Caco-2 (cell line): ENCODE measurements around the gene FXYD5. TPM values are rescaled to one million over a fixed set of nuclear protein-coding genes. Genes with fewer than 3 reads are reported as not detected.

ENCODE experiments used
- BruUV-seq: library from RNA; stranded (reverse); fragments of 400-500 nt; replicated peaks from 2 replicates; lab custom pipeline; 2021; lab: Mats Ljungman, UMichigan
- CTCF ChIA-PET: fragments of 300-600 bp; sonication (Branson Sonifier 250); formaldehyde crosslinking; loops from one replicate; lab custom pipeline; 2022; ENCODE audit warnings: antibody characterized with exemption; lab: Charles Lee
- POLR2A ChIA-PET: fragments of 300-600 bp; sonication (Branson Sonifier 250); formaldehyde crosslinking; loops from one replicate; lab custom pipeline; 2022; ENCODE audit warnings: antibody characterized with exemption; lab: Charles Lee
- DNase-seq, 2 experiments: peaks; one replicate each; pipeline versions ENCODE4 v3.0.0 to v3.0.0-alpha.2; 2020 to 2022
- H3K27me3 ChIP-seq: replicated peaks from 2 replicates; pipeline ENCODE4 v1.6.0; 2011; ENCODE audit warnings: low read length; ENCODE audit not compliant: control insufficient read depth, insufficient read depth
- H3K36me3 ChIP-seq: 2 replicates; pipeline ENCODE4 v1.5.1; 2011; ENCODE audit warnings: low read length; ENCODE audit not compliant: control insufficient read depth, insufficient read depth
- H3K4me1 ChIP-seq: fragments of 250-450 bp; sonication (Bioruptor Pico); 2 replicates; pipeline ENCODE4 v1.5.1; 2020; ENCODE audit warnings: mild to moderate bottlenecking
- H3K4me3 ChIP-seq: 2 replicates; pipeline ENCODE4 v1.5.1; 2011; ENCODE audit warnings: low read depth, mild to moderate bottlenecking, control low read depth, low read length
- H3K9me3 ChIP-seq: fragments of 250-450 bp; sonication (Bioruptor Pico); 2 replicates; pipeline ENCODE4 v1.5.1; 2020; ENCODE audit warnings: mild to moderate bottlenecking, moderate library complexity
- H3K27ac Mint-ChIP-seq: one replicate; pipeline ENCODE4 v1.8.0; 2022; ENCODE audit warnings: mixed read lengths; ENCODE audit not compliant: unreplicated experiment
- H3K27me3 Mint-ChIP-seq: one replicate; pipeline ENCODE4 v1.8.0; 2022; ENCODE audit warnings: mixed read lengths; ENCODE audit not compliant: insufficient read depth, unreplicated experiment
- H3K36me3 Mint-ChIP-seq: one replicate; pipeline ENCODE4 v1.8.0; 2022; ENCODE audit warnings: mild to moderate bottlenecking, mixed read lengths; ENCODE audit not compliant: insufficient read depth, unreplicated experiment
- H3K4me1 Mint-ChIP-seq: one replicate; pipeline ENCODE4 v1.8.0; 2022; ENCODE audit warnings: low read depth, mixed read lengths; ENCODE audit not compliant: unreplicated experiment
- H3K4me3 Mint-ChIP-seq: one replicate; pipeline ENCODE4 v1.8.0; 2022; ENCODE audit warnings: mild to moderate bottlenecking, moderate library complexity, mixed read lengths; ENCODE audit not compliant: unreplicated experiment
- H3K9me3 Mint-ChIP-seq: one replicate; pipeline ENCODE4 v1.8.0; 2022; ENCODE audit warnings: mixed read lengths; ENCODE audit not compliant: unreplicated experiment
- CTCF ChIP-seq, 2 experiments: fragments of 200-600 bp in 1 of 2; IDR thresholded peaks; 1 replicate in 1 of 2; 2 replicates in 1 of 2; pipeline versions ENCODE4 v1.5.1 to v1.8.0; 2011 to 2022; ENCODE audit warnings: antibody characterized with exemption in 1 of 2, control low read depth in 1 of 2, inconsistent platforms in 1 of 2, low read depth in 1 of 2, low read length in 1 of 2, mild to moderate bottlenecking in 1 of 2, moderate library complexity in 1 of 2; ENCODE audit not compliant: insufficient read depth in 1 of 2, severe bottlenecking in 1 of 2, unreplicated experiment in 1 of 2
- intact Hi-C: fragments of 100-400 bp; cut with micrococcal nuclease; formaldehyde crosslinking; loops from one replicate; pipeline ENCODE4 v1.10.0; 2022; ENCODE audit not compliant: unreplicated experiment
- total RNA-seq: library from RNA; stranded (reverse); gene quantifications from 2 replicates; pipeline ENCODE4 v1.2.3, GENCODE V29; 2022

FXYD5 gene
- total RNA-seq, 1 experiment from 2014 or later = 20.4 TPM

GRCh38 chr19:35176181-35176570, 21.6 kb downstream of the FXYD5 start:
- Mint-ChIP-seq H3K4me3 (no peak overlapping the region), H3K27me3 (no peaks in the 10 kb centered on the region), H3K27ac (no peak overlapping the region), H3K4me1 (no peaks in the 10 kb centered on the region), H3K36me3 (no peaks in the 10 kb centered on the region), H3K9me3 (peaks cover 29% of the 10 kb centered on the region)
- no peak overlapping the region for H3K4me3 ChIP-seq
- TF ChIP-seq CTCF (IDR thresholded peaks at IDR 0.05; ENCODE audit: insufficient read depth in 1 of 2, low read depth in 1 of 2, low read length in 1 of 2, severe bottlenecking in 1 of 2, unreplicated experiment in 1 of 2) = no peak
- H3K9me3 ChIP-seq = peaks cover 14% of the 10 kb centered on the region
- BruUV-seq = no TSS peak
- intact Hi-C loops = no loop called here
- ChIA-PET CTCF (no interaction called here), POLR2A (no interaction called here)
- H3K27me3 ChIP-seq = no peaks in the 10 kb centered on the region
- H3K36me3 ChIP-seq = no peaks in the 10 kb centered on the region
- H3K4me1 ChIP-seq = peaks cover 6% of the 10 kb centered on the region; the same call in 1 of the 2 replicates
- no peak for DNase-seq

GRCh38 chr19:35177377-35178274, 23.1 kb downstream of the FXYD5 start:
- no peak overlapping the region for H3K4me3 ChIP-seq
- intact Hi-C loops = no loop called here
- H3K4me1 ChIP-seq = peaks cover 6% of the 10 kb centered on the region; the same call in 1 of the 2 replicates
- H3K27ac Mint-ChIP-seq = no peak overlapping the region
- H3K36me3 Mint-ChIP-seq = no peaks in the 10 kb centered on the region
- H3K4me3 Mint-ChIP-seq = no peak overlapping the region
- no peaks in the 10 kb centered on the region for H3K27me3 Mint-ChIP-seq
- H3K9me3 ChIP-seq = peaks cover 14% of the 10 kb centered on the region
- no peaks in the 10 kb centered on the region for H3K27me3 ChIP-seq
- H3K4me1 Mint-ChIP-seq = no peaks in the 10 kb centered on the region
- ChIA-PET POLR2A (no interaction called here), CTCF (no interaction called here)
- H3K36me3 ChIP-seq = no peaks in the 10 kb centered on the region
- no peak for TF ChIP-seq CTCF (IDR thresholded peaks at IDR 0.05; ENCODE audit: insufficient read depth in 1 of 2, low read depth in 1 of 2, low read length in 1 of 2, severe bottlenecking in 1 of 2, unreplicated experiment in 1 of 2)
- no TSS peak for BruUV-seq
- peaks cover 29% of the 10 kb centered on the region for H3K9me3 Mint-ChIP-seq
- DNase-seq = no peak

- H3K36me3 Mint-ChIP-seq = no peaks in the 10 kb centered on the region
- ChIA-PET POLR2A (no interaction called here), CTCF (no interaction called here)
- BruUV-seq = no TSS peak
- Histone ChIP-seq H3K4me3 (no peak overlapping the region), H3K9me3 (peaks cover 14% of the 10 kb centered on the region), H3K27me3 (no peaks in the 10 kb centered on the region), H3K36me3 (no peaks in the 10 kb centered on the region), H3K4me1 (no peaks in the 10 kb centered on the region)
- peaks cover 3% of the 10 kb centered on the region for H3K27me3 Mint-ChIP-seq
- no peak overlapping the region for H3K4me3 Mint-ChIP-seq
- no peak for DNase-seq
- intact Hi-C loops = no loop called here
- H3K27ac Mint-ChIP-seq = no peak overlapping the region
- peaks cover 26% of the 10 kb centered on the region for H3K9me3 Mint-ChIP-seq
- TF ChIP-seq CTCF (IDR thresholded peaks at IDR 0.05; ENCODE audit: insufficient read depth in 1 of 2, low read depth in 1 of 2, low read length in 1 of 2, severe bottlenecking in 1 of 2, unreplicated experiment in 1 of 2) = no peak
- H3K4me1 Mint-ChIP-seq = no peaks in the 10 kb centered on the region
These were observed 24.2 kb downstream of the FXYD5 start for GRCh38 chr19:35178701-35179100.
